Ovary (tissue), 9 donors: ENCODE results near the gene TPCN2. TPM values are rescaled to one million over a fixed set of nuclear protein-coding genes. Genes with fewer than 3 reads are reported as not detected.

Source experiments
- DNase-seq, 5 donors: peaks; one replicate each; pipeline ENCODE4 v3.0.0-alpha.2; 2019 to 2020
- H3K27ac ChIP-seq, 2 donors: fragments of 200-600 bp; one replicate each; pipeline versions ENCODE4 v1.5.1 to v1.8.0; 2019 to 2022
- H3K27me3 ChIP-seq: fragments of 200-600 bp; one replicate; pipeline ENCODE4 v1.8.0; 2022
- H3K36me3 ChIP-seq: fragments of 200-600 bp; sonication (generic); one replicate; pipeline ENCODE4 v1.5.1; 2019
- H3K4me1 ChIP-seq: one replicate; pipeline ENCODE4 v1.8.1; 2013; ENCODE audit warnings: mild to moderate bottlenecking, moderate library complexity; ENCODE audit not compliant: insufficient read depth
- H3K4me3 ChIP-seq: fragments of 200-600 bp; sonication (generic); one replicate; pipeline ENCODE4 v1.5.1; 2017
- H3K9me3 ChIP-seq, 2 donors: fragments of 200-600 bp in 1 of 2; sonication (generic) in 1 of 2; one replicate each; pipeline versions ENCODE4 v1.5.1 to v1.8.1; 2013 to 2019; ENCODE audit warnings: mild to moderate bottlenecking in 1 of 2, moderate library complexity in 1 of 2
- CTCF ChIP-seq, 3 donors: fragments of 450-650 bp in 2 of 3; fragments of 200-600 bp in 1 of 3; IDR thresholded peaks; one replicate each; pipeline versions ENCODE4 v1.5.1 to v1.8.0; 2016 to 2022; ENCODE audit warnings: antibody characterized with exemption in 3 of 3, mild to moderate bottlenecking in 1 of 3
- EP300 ChIP-seq: sonication (generic); formaldehyde crosslinking; IDR thresholded peaks from one replicate; pipeline ENCODE4 v1.6.1; 2017; ENCODE audit warnings: antibody characterized with exemption
- POLR2A ChIP-seq: fragments of 450-650 bp; IDR thresholded peaks from one replicate; pipeline ENCODE4 v1.6.1; 2017; ENCODE audit warnings: antibody characterized with exemption, mild to moderate bottlenecking, moderate library complexity
- WGBS, 3 donors: extraction: QIAGEN DNeasy Blood & Tissue Kit in 1 of 3; methylation state at CpG; one replicate each; pipeline versions ENCODE4 v1.1.5 to v1.1.7; 2013 to 2017; 5-methylcytosine and 5-hydroxymethylcytosine counted together
- intact Hi-C, 4 donors: fragments of 100-400 bp; cut with DNase I; formaldehyde crosslinking; loops; one replicate each; pipeline versions ENCODE4 v1.11.0 to v1.15.1; 2022 to 2023
- polyA plus RNA-seq, 2 donors: library from polyadenylated mRNA; stranded (reverse); fragments of 200-250 nt in 1 of 2; fragments of 350-450 nt in 1 of 2; fragmentation: Illumina TruSeq in 1 of 2; extraction: RNeasy Lipid Tissue Mini Kit (QIAGEN cat#74804) in 1 of 2; gene quantifications; one replicate each; pipeline ENCODE4 v1.2.3, GENCODE V29; 2013 to 2014
- total RNA-seq, 7 donors: library from RNA; depleted of rRNA in 2 of 7; stranded (reverse); fragments of >200 nt in 2 of 7; fragmentation: NEBNext Ultra II Directional in 3 of 7; extraction: Animal tissue kit (Norgen Biotek cat#: 25700) in 3 of 7; gene quantifications; one replicate each; pipeline versions ENCODE4 v1.1.0 to v1.2.4, GENCODE V29; 2016 to 2023
- donor health status: DM: no; HTN: no; CAD: no; lungs with moderate emphysema.
- donor health status: DM: no; HTN: no; CAD: no.
- donor health status: Bipolar disorder and iron deficiency.
- donor health status: DM: yes; HTN: yes; CAD: no.
- donor health status: DM: no; HTN: no; CAD: no.
- donor health status: DM: yes; HTN: yes; CAD: no.

The TPCN2 gene
- total and polyA plus RNA-seq, 9 donors = 6.5 to 35.7 (median 23.3) TPM

GRCh38 chr11:69041516-69041915 lies 7.2 kb upstream of the TPCN2 start:
- WGBS, 3 donors = 42 to 43% (median 42%) methylated on average over 2 of the region's 2 CpGs
- intact Hi-C loops = no loop called here
- no peak for DNase-seq
- H3K27me3 ChIP-seq = no peaks in the 10 kb centered on the region
- no peaks in the 10 kb centered on the region for H3K9me3 ChIP-seq
- H3K4me3 ChIP-seq = no peak overlapping the region
- H3K36me3 ChIP-seq = no peaks in the 10 kb centered on the region
- TF ChIP-seq EP300 = no peak
- no peak for TF ChIP-seq CTCF (IDR thresholded peaks at IDR 0.05)
- no peak for TF ChIP-seq POLR2A
- H3K4me1 ChIP-seq = no peaks in the 10 kb centered on the region
- no peak overlapping the region for H3K27ac ChIP-seq

- no peaks in the 10 kb centered on the region for H3K27me3 ChIP-seq
- peak; percentile 62 to 78 (median 67) for DNase-seq
- TF ChIP-seq POLR2A (no peak), EP300 (no peak), CTCF (IDR thresholded peaks at IDR 0.05) (peak in 2 of 3 donors; percentile 39 to 52)
- WGBS, 3 donors = 16 to 35% (median 23%) methylated on average over 14 to 15 of the region's 15 CpGs
- no peaks in the 10 kb centered on the region for H3K4me1 ChIP-seq
- H3K27ac ChIP-seq = no peak overlapping the region
- intact Hi-C loops = loop anchor here in 3 of 4 donors (5.0 kb wide), 1 partner anchor 32 kb away; the partner anchor contains the start of gene MRGPRF (in 3 of the 3)
- no peaks in the 10 kb centered on the region for H3K36me3 ChIP-seq
- no peak overlapping the region for H3K4me3 ChIP-seq
- H3K9me3 ChIP-seq = no peaks in the 10 kb centered on the region
Measured at GRCh38 chr11:69044111-69045013, 4.4 kb upstream of the TPCN2 start.

DNA sequence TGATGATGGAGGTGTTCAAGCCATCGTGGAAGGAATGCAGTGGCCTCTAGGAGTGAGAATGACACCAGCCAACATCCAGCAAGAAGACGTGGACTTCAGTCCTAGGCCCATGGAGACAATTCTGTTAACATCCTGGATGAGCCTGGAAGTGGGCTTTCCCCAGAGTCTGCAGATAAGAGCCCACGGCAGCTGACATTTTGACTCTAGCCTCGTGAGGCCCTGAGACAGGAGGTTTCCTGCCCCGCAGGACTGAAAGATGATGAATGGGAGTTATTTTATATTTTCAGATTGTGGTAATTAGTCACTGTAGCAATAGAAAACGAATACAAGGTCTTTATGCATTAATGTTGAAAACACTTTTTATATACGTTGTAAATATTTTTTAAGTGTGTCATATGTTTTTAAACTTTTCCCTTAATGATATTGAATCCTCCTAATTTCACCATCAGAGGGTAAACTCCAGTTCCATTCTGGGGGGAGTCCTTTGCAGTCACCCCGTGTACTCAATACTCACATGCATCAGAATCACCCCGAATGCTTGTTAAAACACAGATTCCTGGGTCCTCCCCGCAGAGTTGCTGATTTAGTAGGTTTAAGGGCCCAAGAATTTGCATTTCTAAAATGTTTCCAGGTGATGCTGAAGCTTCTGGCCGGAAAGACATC lies 570 bp upstream of the TPCN2 start:
- Histone ChIP-seq H3K36me3 (no peaks in the 10 kb centered on the region), H3K27ac (no peak overlapping the region), H3K4me1 (peaks cover 13% of the 10 kb centered on the region), H3K9me3 (no peaks in the 10 kb centered on the region), H3K4me3 (peak overlapping the region; percentile 75), H3K27me3 (no peaks in the 10 kb centered on the region)
- no peak for TF ChIP-seq EP300
- TF ChIP-seq CTCF (IDR thresholded peaks at IDR 0.05) = no peak
- no peak for TF ChIP-seq POLR2A
- intact Hi-C loops = loop anchor here (2.0 to 5.0 kb wide), 2 partner anchors 35 to 36 kb away; partner anchors contain the start of gene MRGPRF (in 4 of the 4)
- DNase-seq = no peak
- 19 to 41% (median 22%) methylated on average over 11 of the region's 11 CpGs for WGBS, 3 donors

DNA sequence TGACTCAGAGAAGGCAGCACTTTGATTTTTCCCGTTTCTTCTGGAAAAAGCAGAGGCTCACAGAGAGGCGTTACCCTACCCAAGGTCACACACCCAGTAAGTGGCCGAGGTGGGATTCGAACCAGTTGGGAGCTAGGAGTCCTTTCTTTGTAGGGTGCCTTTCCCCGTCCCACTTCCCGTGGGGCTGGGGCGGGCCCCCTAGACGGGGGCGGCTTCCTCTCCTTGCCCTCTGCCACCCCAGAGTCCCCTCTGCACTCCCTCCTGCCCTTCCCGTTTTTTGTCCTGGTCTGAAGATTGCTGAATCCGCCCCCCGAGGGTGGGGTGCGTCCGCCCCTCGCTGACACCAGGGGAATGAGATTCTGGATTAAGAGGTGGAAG lies 747 bp downstream of the TPCN2 start:
- 4 to 13% (median 5%) methylated on average over 15 of the region's 15 CpGs for WGBS, 3 donors
- peak in 1 of 5 donors; percentile 57 for DNase-seq
- Histone ChIP-seq H3K4me3 (peak overlapping the region; percentile 75), H3K27me3 (no peaks in the 10 kb centered on the region), H3K36me3 (no peaks in the 10 kb centered on the region), H3K27ac (peak overlapping the region; percentile 85 to 91), H3K4me1 (peaks cover 13% of the 10 kb centered on the region), H3K9me3 (no peaks in the 10 kb centered on the region)
- TF ChIP-seq POLR2A = no peak
- TF ChIP-seq CTCF (IDR thresholded peaks at IDR 0.05) = no peak
- no peak for TF ChIP-seq EP300
- intact Hi-C loops = loop anchor here (2.0 to 5.0 kb wide), 2 partner anchors 37 kb away; partner anchors contain the start of gene MRGPRF (in 4 of the 4)
